AG09319 (cell line): ENCODE data around the gene HSPA13.
"Not testable (repeated sequence)": the region's sequence is repeated elsewhere in the genome, so short reads cannot be mapped to it uniquely, and the experiment has no call there.

ENCODE experiments used
- DNase-seq: peaks from one replicate; pipeline ENCODE4 v3.0.0-alpha.2; 2010; ENCODE audit warnings: low read depth; ENCODE audit errors: extremely low read depth
- CTCF ChIP-seq: IDR thresholded peaks from 2 replicates; pipeline ENCODE4 v1.5.1; 2011; ENCODE audit warnings: low read depth, mild to moderate bottlenecking, inconsistent platforms, low read length, moderate library complexity

The HSPA13 gene

DNA sequence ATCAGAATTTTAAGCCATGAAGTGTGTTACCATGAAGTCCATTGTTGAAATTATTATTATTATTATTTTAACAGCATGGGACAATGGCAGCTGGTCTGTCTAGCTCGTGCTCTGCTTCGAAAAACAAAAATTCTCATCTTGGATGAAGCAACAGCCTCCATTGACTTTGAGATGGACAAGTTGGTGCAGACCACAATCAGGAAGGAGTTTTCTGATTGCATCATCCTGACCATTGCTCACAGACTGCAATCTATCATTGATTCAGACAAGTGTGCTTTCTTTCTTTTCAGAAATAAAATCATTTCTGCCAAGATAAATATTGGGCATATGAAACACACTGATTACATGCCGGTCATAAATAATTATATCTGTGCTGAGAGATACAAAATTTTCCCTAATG lies 21.0 kb downstream of the HSPA13 start:
- no peak for TF ChIP-seq CTCF
- no peak for DNase-seq

DNA sequence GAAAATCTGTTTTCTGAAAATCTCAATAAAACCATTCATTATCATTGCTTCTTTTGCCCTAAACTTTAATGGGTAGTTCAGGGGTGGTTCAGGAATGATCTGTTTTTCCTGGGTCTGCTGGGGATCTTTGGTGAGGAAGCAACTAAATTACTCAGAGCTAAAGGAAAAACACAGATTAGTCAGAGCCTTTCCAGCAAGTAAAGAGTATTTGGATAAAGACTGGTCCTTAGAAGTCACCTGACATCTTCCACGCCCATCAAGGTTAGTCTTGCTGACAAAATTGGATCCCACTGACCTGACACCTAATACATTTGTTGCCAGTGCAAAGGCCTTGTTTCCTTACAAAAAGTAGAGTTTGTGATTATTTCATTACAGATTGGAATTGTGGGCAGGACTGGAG lies 24.2 kb downstream of the HSPA13 start:
- DNase-seq: no peak
- TF ChIP-seq CTCF: no peak

- no peak for DNase-seq
- no peak for TF ChIP-seq CTCF
Observed at GRCh38 chr21:14356746-14357145, 26.2 kb downstream of the HSPA13 start.

GRCh38 chr21:14354515-14354914 lies 28.4 kb downstream of the HSPA13 start:
- TF ChIP-seq CTCF: no peak
- no peak for DNase-seq

GRCh38 chr21:14353726-14354125 lies 29.2 kb downstream of the HSPA13 start:
- DNase-seq: no peak
- TF ChIP-seq CTCF: no peak

- no peak for TF ChIP-seq CTCF
- DNase-seq: no peak
Observed at GRCh38 chr21:14353231-14353630, 29.7 kb downstream of the HSPA13 start.

DNA sequence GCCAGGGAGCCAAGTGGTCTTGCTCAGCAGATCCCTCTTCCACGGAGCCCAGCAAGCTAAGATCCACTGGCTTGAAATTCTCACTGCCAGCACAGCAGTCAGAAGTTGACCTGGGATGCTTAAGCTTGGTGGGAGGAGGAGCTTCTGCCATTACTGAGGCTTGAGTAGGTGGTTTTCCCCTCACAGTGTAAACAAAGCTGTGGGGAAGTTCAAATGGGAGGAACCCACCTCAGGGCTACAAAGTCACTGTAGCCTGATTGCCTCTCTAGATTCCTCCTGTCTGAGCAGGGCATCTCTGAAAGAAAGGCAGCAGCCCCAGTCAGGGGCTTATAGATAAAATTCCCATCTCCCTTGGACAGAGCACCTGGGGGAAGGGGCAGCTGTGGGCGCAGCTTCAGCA lies 55.6 kb downstream of the HSPA13 start:
- DNase-seq: not testable (repeated sequence)

- TF ChIP-seq CTCF: no peak
Observed at GRCh38 chr21:14325595-14325994, 57.4 kb downstream of the HSPA13 start.

More at GRCh38 chr21:14325595-14325994, 57.4 kb downstream of the HSPA13 start:
- DNase-seq: no peak
